ENCODE results near the gene VEGFB.

DNA sequence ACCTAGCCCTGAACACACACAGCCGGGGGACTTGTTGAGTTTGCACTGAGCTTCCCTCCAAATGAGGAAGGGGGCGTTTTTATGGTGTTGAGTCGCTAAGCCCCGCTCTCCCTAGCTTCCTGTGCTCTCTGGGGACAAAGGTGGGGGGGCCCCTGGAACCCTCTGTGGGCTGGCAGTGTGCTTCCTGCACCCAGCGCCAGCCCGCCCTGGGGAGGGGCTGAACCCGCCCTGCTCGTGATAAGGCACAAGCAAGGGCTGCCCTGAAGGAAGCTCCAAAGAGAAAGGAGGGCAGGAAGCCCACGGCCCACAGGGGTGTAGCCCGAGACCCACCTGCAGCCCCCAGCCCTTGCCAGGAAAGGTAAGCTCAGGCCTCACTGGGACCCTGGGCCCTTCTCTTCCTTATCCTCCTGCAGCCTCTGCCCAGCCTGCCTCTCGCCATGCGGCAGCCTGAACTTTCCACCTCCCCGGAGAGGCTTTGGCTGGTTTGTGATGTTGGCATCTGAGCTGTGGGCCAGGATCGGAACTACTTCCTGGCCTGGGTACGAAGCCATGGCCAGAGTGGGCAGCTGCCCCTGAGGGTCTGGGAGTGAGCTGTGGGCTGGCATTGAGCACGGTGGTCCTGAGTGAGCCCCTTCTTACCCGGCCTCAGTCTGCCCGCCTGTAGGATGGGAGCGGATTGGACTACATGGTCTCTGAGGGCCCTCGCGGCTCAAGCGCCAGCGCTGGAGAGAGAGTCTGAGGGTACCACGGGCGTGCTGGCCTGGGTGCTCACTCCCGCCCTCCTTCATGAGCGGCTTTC is 27.7 kb upstream of the VEGFB start, which contains the start of gene FERMT3:
- TF ChIP-seq FOXA1 (IDR thresholded peaks at IDR 0.05) = no peak
- no peak for TF ChIP-seq ELF4 (IDR thresholded peaks at IDR 0.05)
- no peak for TF ChIP-seq FOXM1 (IDR thresholded peaks at IDR 0.05; ENCODE audit: borderline replicate concordance)
- TF ChIP-seq L3MBTL2 (conservative IDR thresholded peaks at IDR 0.05) = no peak
- no peak for TF ChIP-seq BHLHE40 (IDR thresholded peaks at IDR 0.05; ENCODE audit: borderline replicate concordance)
- no peak for TF ChIP-seq SUZ12 (IDR thresholded peaks at IDR 0.05)
